HG03139 (cell line): ENCODE results near the gene PGAP3.

Experiments
- ATAC-seq: cut with Tn5 transposase; IDR thresholded peaks from one replicate; pipeline ENCODE4 v1.9.1; 2021; ENCODE audit not compliant: unreplicated experiment

PGAP3 gene

GRCh38 chr17:39639566-39640458 lies 48.0 kb downstream of the PGAP3 start:
- no peak for ATAC-seq

- no peak for ATAC-seq
Measured at GRCh38 chr17:39639043-39639442, 48.8 kb downstream of the PGAP3 start.

- no peak for ATAC-seq
Measured at GRCh38 chr17:39638317-39638716, 49.5 kb downstream of the PGAP3 start.

GRCh38 chr17:39636927-39637736 lies 50.7 kb downstream of the PGAP3 start, which contains the start of gene STARD3:
STARD3 (plus strand) TSS chr17:39637144; CDS start chr17:39653532, 16,388 bp downstream.
- peak; percentile 70 for ATAC-seq

- peak; percentile 9 for ATAC-seq
Measured at GRCh38 chr17:39636587-39636926, 51.3 kb downstream of the PGAP3 start.

GRCh38 chr17:39635614-39636176 lies 52.2 kb downstream of the PGAP3 start:
- no peak for ATAC-seq

GRCh38 chr17:39634384-39634871 lies 53.4 kb downstream of the PGAP3 start:
- no peak for ATAC-seq

- no peak for ATAC-seq
Measured at GRCh38 chr17:39633570-39634183, 54.2 kb downstream of the PGAP3 start.

- no peak for ATAC-seq
Measured at GRCh38 chr17:39632153-39632941, 55.5 kb downstream of the PGAP3 start.

- no peak for ATAC-seq
Measured at GRCh38 chr17:39631403-39631802, 56.5 kb downstream of the PGAP3 start.

- no peak for ATAC-seq
Measured at GRCh38 chr17:39629898-39630297, 58.0 kb downstream of the PGAP3 start.

- no peak for ATAC-seq
Measured at GRCh38 chr17:39629494-39629880, 58.4 kb downstream of the PGAP3 start.

GRCh38 chr17:39628655-39629493 lies 59.0 kb downstream of the PGAP3 start:
- no peak for ATAC-seq

GRCh38 chr17:39627712-39628516 lies 59.9 kb downstream of the PGAP3 start:
- no peak for ATAC-seq

- no peak for ATAC-seq
Measured at GRCh38 chr17:39627047-39627711, 60.7 kb downstream of the PGAP3 start.

GRCh38 chr17:39626171-39627046 lies 61.4 kb downstream of the PGAP3 start, which contains the start of gene PPP1R1B:
PPP1R1B (plus strand) TSS chr17:39626952; CDS start chr17:39627393, 441 bp downstream.
- no peak for ATAC-seq
